ENCODE results near the gene SYCP2L.
"Not testable (repeated sequence)": the region's sequence is repeated elsewhere in the genome, so short reads cannot be mapped to it uniquely, and the experiment has no call there.

DNA sequence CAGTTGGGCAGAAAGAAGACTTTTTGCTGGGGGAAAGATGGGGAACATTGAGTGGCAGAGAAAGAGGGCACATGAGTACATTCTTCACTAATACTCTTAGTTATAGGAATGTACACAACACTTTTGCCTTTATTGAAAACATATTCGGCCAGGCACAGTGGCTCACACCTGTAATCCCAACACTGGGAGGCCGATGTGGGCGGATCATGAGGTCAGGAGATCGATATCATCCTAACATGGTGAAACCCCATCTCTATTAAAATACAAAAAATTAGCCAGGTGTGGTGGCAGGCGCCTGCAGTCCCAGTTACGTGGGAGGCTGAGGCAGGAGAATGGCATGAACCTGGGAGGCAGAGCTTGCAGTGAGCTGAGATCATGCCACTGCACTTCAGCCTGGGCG is 23.8 kb upstream of the SYCP2L start:
- not testable (repeated sequence) for TF ChIP-seq CTCF (IDR thresholded peaks at IDR 0.05); ZFX (IDR thresholded peaks at IDR 0.05; ENCODE audit: borderline replicate concordance)
